ENCODE results near the gene ERF.

Gene ERF

DNA sequence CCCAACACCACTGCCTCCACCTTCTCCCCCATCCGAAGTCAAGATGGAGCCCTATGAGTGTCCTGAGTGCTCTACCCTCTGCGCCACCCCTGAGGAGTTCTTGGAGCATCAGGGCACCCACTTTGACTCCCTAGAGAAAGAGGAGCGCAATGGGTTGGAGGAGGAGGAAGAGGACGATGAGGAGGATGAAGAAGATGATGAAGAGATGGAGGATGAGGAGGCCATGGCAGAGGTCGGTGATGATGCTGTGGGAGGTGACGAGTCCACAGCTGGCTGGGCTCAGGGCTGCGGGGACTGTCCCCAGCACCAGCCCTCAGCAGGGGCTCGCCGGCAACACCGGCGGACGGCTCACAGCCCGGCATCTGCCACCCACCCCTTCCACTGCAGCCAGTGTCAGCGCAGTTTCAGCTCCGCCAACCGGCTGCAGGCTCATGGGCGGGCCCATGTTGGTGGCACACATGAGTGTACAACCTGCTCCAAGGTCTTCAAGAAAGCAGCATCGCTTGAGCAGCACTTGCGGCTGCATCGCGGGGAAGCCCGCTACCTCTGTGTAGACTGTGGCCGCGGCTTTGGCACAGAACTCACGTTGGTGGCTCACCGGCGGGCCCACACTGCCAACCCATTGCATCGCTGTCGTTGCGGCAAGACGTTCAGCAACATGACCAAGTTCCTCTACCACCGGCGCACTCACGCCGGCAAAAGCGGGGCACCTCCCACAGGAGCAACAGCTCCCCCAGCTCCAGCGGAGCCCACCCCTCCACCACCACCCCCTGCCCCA lies 29.8 kb downstream of the ERF start:
- ChIA-PET POLR2A (interaction anchor here (1.5 kb wide), 1 partner anchor 10 kb away, joined by 4 read pairs; no protein-coding TSS in a partner anchor), CTCF (interaction anchor here (1.2 kb wide), 1 partner anchor 19 kb away, joined by 3 read pairs; no protein-coding TSS in a partner anchor)
- TF ChIP-seq, protein P1, sequence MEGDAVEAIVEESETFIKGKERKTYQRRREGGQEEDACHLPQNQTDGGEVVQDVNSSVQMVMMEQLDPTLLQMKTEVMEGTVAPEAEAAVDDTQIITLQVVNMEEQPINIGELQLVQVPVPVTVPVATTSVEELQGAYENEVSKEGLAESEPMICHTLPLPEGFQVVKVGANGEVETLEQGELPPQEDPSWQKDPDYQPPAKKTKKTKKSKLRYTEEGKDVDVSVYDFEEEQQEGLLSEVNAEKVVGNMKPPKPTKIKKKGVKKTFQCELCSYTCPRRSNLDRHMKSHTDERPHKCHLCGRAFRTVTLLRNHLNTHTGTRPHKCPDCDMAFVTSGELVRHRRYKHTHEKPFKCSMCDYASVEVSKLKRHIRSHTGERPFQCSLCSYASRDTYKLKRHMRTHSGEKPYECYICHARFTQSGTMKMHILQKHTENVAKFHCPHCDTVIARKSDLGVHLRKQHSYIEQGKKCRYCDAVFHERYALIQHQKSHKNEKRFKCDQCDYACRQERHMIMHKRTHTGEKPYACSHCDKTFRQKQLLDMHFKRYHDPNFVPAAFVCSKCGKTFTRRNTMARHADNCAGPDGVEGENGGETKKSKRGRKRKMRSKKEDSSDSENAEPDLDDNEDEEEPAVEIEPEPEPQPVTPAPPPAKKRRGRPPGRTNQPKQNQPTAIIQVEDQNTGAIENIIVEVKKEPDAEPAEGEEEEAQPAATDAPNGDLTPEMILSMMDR (IDR thresholded peaks at IDR 0.05; ENCODE audit: insufficient read depth, low read length, missing control alignments): no peak
- no peak overlapping the region for H3K4me3 ChIP-seq (ENCODE audit: low read depth, low read length)
- no peak for DNase-seq (ENCODE audit: low read depth, low spot score)

GRCh38 chr19:42220751-42221097 lies 34.2 kb downstream of the ERF start:
- H3K4me3 ChIP-seq (ENCODE audit: low read depth, low read length): peak overlapping the region; percentile 84
- TF ChIP-seq, protein P1 (IDR thresholded peaks at IDR 0.05; ENCODE audit: insufficient read depth, low read length, missing control alignments): no peak
- no peak for DNase-seq (ENCODE audit: low read depth, low spot score)
- POLR2A ChIA-PET: interaction anchor here (1.7 kb wide), 1 partner anchor 9 kb away, joined by 8 read pairs; no protein-coding TSS in a partner anchor
- CTCF ChIA-PET: interaction anchor here (0.8 to 8.8 kb wide), 11 partner anchors 13 to 139 kb away, joined by 3 to 78 read pairs (median 5); partner anchors contain the start of gene POU2F2

GRCh38 chr19:42219812-42220750 lies 34.8 kb downstream of the ERF start, which contains the start of gene ZNF526:
ZNF526 (plus strand) TSS chr19:42220312; CDS start chr19:42224404, 4,092 bp downstream.
- CTCF ChIA-PET: interaction anchor here (0.5 to 8.8 kb wide), 10 partner anchors 8 to 138 kb away, joined by 3 to 78 read pairs (median 5); partner anchors contain the start of gene POU2F2
- TF ChIP-seq, protein P1 (IDR thresholded peaks at IDR 0.05; ENCODE audit: insufficient read depth, low read length, missing control alignments): no peak
- DNase-seq (ENCODE audit: low read depth, low spot score): peak; percentile 80
- POLR2A ChIA-PET: interaction anchor here (0.7 to 1.7 kb wide), 3 partner anchors 8 to 12 kb away, joined by 3 to 8 read pairs (median 4); no protein-coding TSS in a partner anchor
- H3K4me3 ChIP-seq (ENCODE audit: low read depth, low read length): peak within 1 kb of the TSS; percentile 84

GRCh38 chr19:42217520-42218437 lies 37.1 kb downstream of the ERF start, which contains the start of gene DEDD2:
DEDD2 (minus strand) TSS chr19:42217677; CDS start chr19:42217007, 670 bp downstream.
- POLR2A ChIA-PET: interaction anchor here (0.6 to 1.2 kb wide), 4 partner anchors 9 to 104 kb away, joined by 3 to 4 read pairs (median 4); no protein-coding TSS in a partner anchor
- DNase-seq (ENCODE audit: low read depth, low spot score): peak; percentile 90
- CTCF ChIA-PET: interaction anchor here (1.9 to 8.8 kb wide), 4 partner anchors 10 to 106 kb away, joined by 8 to 78 read pairs (median 11); partner anchors contain the start of gene POU2F2
- H3K4me3 ChIP-seq (ENCODE audit: low read depth, low read length): peak within 1 kb of the TSS; percentile 96
- TF ChIP-seq, protein P1 (IDR thresholded peaks at IDR 0.05; ENCODE audit: insufficient read depth, low read length, missing control alignments): no peak
